Tibial nerve (tissue), 4 donors: ENCODE data around the gene BCL6.

Experiments
- EP300 ChIP-seq, 2 donors: sonication (generic); formaldehyde crosslinking; IDR thresholded peaks; one replicate each; pipeline ENCODE4 v1.6.1; 2017; ENCODE audit warnings: antibody characterized with exemption in 2 of 2, mild to moderate bottlenecking in 1 of 2
- POLR2A ChIP-seq, 2 donors: fragments of 450-650 bp; IDR thresholded peaks; one replicate each; pipeline ENCODE4 v1.6.1; 2017; ENCODE audit warnings: antibody characterized with exemption in 2 of 2, mild to moderate bottlenecking in 2 of 2, moderate library complexity in 2 of 2
- TF ChIP-seq, protein P1 (sequence below), 5 experiments: fragments of 200-600 bp in 3 of 5; fragments of 450-650 bp in 2 of 5; sonication (generic) in 3 of 5; IDR thresholded peaks; one replicate each; pipeline ENCODE4 v1.5.1; 2016 to 2019; ENCODE audit warnings: antibody characterized with exemption in 5 of 5, mild to moderate bottlenecking in 3 of 5, moderate library complexity in 2 of 5

DNA sequence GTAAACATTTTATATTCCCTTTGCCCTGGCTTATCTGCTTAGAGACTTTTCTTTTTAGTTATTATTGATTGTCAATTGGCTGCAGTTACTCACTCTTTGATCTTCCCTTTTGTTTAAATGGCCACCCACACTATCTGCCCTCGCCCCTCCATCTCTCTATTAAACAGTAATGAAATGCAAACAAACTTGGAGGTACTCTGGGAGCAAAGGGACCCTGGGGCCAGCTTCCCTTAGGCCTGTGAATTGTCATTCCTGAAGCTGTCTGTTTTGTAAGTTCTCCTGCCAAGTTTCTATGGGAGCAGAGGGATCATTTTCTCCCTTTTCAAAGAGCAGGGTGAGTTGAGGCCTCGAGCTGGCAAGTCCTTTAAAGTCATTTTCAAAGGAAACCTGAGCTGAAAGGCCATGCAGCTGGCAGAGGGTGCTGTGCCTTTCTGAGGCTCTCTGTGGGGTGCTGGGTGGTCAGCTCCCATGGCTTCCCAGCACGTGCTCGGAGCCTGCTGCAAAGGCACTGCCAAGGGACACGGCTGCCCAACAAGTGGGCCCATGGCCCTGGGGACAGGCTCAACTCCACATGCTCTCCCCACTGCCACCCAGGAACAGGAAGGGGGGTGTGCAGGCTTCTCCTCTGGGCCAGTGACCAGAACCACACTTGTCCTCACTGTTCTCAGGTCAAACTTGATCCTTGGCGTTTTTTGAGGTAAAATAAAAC, 25.5 kb downstream of the BCL6 start:
- TF ChIP-seq, protein P1, sequence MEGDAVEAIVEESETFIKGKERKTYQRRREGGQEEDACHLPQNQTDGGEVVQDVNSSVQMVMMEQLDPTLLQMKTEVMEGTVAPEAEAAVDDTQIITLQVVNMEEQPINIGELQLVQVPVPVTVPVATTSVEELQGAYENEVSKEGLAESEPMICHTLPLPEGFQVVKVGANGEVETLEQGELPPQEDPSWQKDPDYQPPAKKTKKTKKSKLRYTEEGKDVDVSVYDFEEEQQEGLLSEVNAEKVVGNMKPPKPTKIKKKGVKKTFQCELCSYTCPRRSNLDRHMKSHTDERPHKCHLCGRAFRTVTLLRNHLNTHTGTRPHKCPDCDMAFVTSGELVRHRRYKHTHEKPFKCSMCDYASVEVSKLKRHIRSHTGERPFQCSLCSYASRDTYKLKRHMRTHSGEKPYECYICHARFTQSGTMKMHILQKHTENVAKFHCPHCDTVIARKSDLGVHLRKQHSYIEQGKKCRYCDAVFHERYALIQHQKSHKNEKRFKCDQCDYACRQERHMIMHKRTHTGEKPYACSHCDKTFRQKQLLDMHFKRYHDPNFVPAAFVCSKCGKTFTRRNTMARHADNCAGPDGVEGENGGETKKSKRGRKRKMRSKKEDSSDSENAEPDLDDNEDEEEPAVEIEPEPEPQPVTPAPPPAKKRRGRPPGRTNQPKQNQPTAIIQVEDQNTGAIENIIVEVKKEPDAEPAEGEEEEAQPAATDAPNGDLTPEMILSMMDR (IDR thresholded peaks at IDR 0.05), result no peak
- TF ChIP-seq EP300 (IDR thresholded peaks at IDR 0.05) (no peak), POLR2A (IDR thresholded peaks at IDR 0.05) (no peak)
